Progenitor cell of endocrine pancreas (in vitro differentiated cells): ENCODE results near the gene KIF1B. TPM values are rescaled to one million over a fixed set of nuclear protein-coding genes. Genes with fewer than 3 reads are reported as not detected.

Source experiments
- DNase-seq: peaks from one replicate; pipeline ENCODE4 v3.0.0; 2021; ENCODE audit warnings: low spot score; ENCODE audit not compliant: unreplicated experiment
- H3K27ac Mint-ChIP-seq: 2 replicates; pipeline ENCODE4 v1.8.0; 2021; ENCODE audit warnings: mild to moderate bottlenecking, moderate library complexity, mixed read lengths
- H3K27me3 Mint-ChIP-seq: 2 replicates; pipeline ENCODE4 v1.8.0; 2021; ENCODE audit warnings: mixed read lengths
- H3K36me3 Mint-ChIP-seq: 2 replicates; pipeline ENCODE4 v1.8.0; 2022; ENCODE audit warnings: mixed read lengths; ENCODE audit not compliant: insufficient read depth
- H3K4me1 Mint-ChIP-seq: 2 replicates; pipeline ENCODE4 v1.8.0; 2021; ENCODE audit warnings: low read depth, mixed read lengths
- H3K4me3 Mint-ChIP-seq: 2 replicates; pipeline ENCODE4 v1.8.0; 2021; ENCODE audit warnings: low read depth, mild to moderate bottlenecking, moderate library complexity, mixed read lengths
- H3K9me3 Mint-ChIP-seq: 2 replicates; pipeline ENCODE4 v1.8.0; 2021; ENCODE audit warnings: low read depth, mixed read lengths
- total RNA-seq: library from RNA; stranded (reverse); gene quantifications from 2 replicates; pipeline ENCODE4 v1.2.1, GENCODE V29; 2021
- TF ChIP-seq, protein P1 (sequence below): fragments of 200-600 bp; sonication (generic); IDR thresholded peaks from one replicate; pipeline ENCODE4 v1.5.0; 2021; ENCODE audit warnings: antibody characterized with exemption, mild to moderate bottlenecking; ENCODE audit not compliant: unreplicated experiment

The KIF1B gene
- total RNA-seq, 1 donor from 2014 or later, result 78.7 TPM

- no peaks in the 10 kb centered on the region for H3K4me1 Mint-ChIP-seq
- H3K9me3 Mint-ChIP-seq, result no peaks in the 10 kb centered on the region
- H3K4me3 Mint-ChIP-seq, result no peak overlapping the region
- no peak for DNase-seq
- no peaks in the 10 kb centered on the region for H3K27me3 Mint-ChIP-seq
- H3K36me3 Mint-ChIP-seq, result peaks cover 36% of the 10 kb centered on the region
- TF ChIP-seq, protein P1, sequence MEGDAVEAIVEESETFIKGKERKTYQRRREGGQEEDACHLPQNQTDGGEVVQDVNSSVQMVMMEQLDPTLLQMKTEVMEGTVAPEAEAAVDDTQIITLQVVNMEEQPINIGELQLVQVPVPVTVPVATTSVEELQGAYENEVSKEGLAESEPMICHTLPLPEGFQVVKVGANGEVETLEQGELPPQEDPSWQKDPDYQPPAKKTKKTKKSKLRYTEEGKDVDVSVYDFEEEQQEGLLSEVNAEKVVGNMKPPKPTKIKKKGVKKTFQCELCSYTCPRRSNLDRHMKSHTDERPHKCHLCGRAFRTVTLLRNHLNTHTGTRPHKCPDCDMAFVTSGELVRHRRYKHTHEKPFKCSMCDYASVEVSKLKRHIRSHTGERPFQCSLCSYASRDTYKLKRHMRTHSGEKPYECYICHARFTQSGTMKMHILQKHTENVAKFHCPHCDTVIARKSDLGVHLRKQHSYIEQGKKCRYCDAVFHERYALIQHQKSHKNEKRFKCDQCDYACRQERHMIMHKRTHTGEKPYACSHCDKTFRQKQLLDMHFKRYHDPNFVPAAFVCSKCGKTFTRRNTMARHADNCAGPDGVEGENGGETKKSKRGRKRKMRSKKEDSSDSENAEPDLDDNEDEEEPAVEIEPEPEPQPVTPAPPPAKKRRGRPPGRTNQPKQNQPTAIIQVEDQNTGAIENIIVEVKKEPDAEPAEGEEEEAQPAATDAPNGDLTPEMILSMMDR, result no peak
- H3K27ac Mint-ChIP-seq, result no peak overlapping the region
These were observed 97.6 kb downstream of the KIF1B start for GRCh38 chr1:10308001-10308400.

DNA sequence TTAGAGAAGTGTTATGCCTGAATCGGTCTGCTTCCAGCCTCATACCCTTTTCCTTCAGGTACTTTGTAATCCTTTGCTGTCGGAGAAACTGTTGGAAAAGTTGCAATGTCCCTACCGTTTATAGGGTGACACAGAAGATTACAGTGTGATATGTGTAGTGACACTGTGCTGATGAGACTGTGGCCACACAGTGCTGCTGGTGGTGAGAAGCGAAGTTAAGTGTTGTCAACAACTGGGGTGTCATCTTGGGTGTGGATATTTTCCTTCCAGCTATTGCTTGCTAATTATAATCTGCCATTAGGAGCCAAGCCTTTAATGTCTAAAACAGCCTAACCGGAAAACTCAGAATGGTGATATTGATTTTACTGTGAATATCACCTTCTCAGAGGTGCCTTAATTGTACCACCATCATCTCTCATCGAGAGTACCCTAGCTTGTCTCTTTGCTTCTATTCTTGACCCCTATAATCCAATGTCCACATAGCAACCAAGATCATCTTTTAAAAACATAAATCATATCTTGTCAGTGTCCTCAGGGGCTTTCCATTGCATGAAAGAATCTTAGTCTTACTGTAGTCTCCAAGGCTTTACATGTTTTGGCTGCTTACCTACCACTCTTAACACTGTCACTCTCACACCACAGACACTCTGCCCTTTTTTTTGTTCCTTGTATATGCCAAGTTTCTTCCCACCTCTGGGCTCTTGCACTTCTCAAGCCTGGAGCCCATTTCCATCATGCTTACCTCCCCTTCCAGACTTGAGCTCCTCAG lies 99.1 kb downstream of the KIF1B start:
- H3K4me3 Mint-ChIP-seq, result no peak overlapping the region
- H3K27ac Mint-ChIP-seq, result no peak overlapping the region
- no peaks in the 10 kb centered on the region for H3K27me3 Mint-ChIP-seq
- H3K4me1 Mint-ChIP-seq, result no peaks in the 10 kb centered on the region
- DNase-seq, result no peak
- peaks cover 28% of the 10 kb centered on the region for H3K36me3 Mint-ChIP-seq
- H3K9me3 Mint-ChIP-seq, result no peaks in the 10 kb centered on the region
- TF ChIP-seq, protein P1, result no peak

- Mint-ChIP-seq H3K27me3 (no peaks in the 10 kb centered on the region), H3K36me3 (peaks cover 13% of the 10 kb centered on the region), H3K27ac (peak overlapping the region; percentile 82), H3K4me1 (peaks cover 4% of the 10 kb centered on the region), H3K4me3 (no peak overlapping the region), H3K9me3 (no peaks in the 10 kb centered on the region)
- no peak for DNase-seq
- TF ChIP-seq, protein P1, result no peak
These were observed 106.4 kb downstream of the KIF1B start for GRCh38 chr1:10316752-10317151.

DNA sequence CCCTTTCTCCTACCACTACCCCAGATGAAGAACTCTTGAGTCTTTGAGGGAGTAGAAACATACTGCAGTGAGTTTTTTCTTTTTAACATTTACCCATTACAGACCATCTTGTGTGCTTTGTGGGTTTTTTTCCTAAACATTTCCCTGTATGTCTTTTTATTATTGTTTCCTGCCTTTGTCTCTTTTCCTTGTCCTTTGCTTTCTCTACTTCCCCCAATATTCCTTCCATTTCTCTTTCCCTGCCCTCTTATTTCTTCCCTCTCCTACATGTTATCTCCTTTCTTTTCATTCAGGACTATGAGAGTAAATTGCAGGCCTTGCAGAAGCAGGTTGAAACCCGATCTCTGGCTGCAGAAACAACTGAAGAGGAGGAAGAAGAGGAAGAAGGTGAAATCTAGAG lies 109.4 kb downstream of the KIF1B start:
- no peak for DNase-seq
- no peaks in the 10 kb centered on the region for H3K9me3 Mint-ChIP-seq
- TF ChIP-seq, protein P1, result no peak
- no peaks in the 10 kb centered on the region for H3K27me3 Mint-ChIP-seq
- peak overlapping the region; percentile 23 for H3K27ac Mint-ChIP-seq
- no peak overlapping the region for H3K4me3 Mint-ChIP-seq
- peaks cover 12% of the 10 kb centered on the region for H3K36me3 Mint-ChIP-seq
- H3K4me1 Mint-ChIP-seq, result peaks cover 4% of the 10 kb centered on the region

- Mint-ChIP-seq H3K9me3 (no peaks in the 10 kb centered on the region), H3K36me3 (peaks cover 17% of the 10 kb centered on the region), H3K4me1 (peaks cover 4% of the 10 kb centered on the region), H3K27me3 (no peaks in the 10 kb centered on the region), H3K4me3 (no peak overlapping the region), H3K27ac (no peak overlapping the region)
- DNase-seq, result no peak
- TF ChIP-seq, protein P1, result no peak
These were observed 110.0 kb downstream of the KIF1B start for GRCh38 chr1:10320336-10320735.
